LNCAP (cell line): ENCODE results near the gene MYD88.

Experiments
- CTCF ChIP-seq: fragments of 450-650 bp; IDR thresholded peaks from 2 replicates; pipeline ENCODE4 v1.5.1; 2017; ENCODE audit warnings: mild to moderate bottlenecking

MYD88 gene

GRCh38 chr3:38133209-38133556 lies 5.3 kb upstream of the MYD88 start:
- TF ChIP-seq CTCF: no peak

GRCh38 chr3:38133557-38134405 lies 4.7 kb upstream of the MYD88 start:
- TF ChIP-seq CTCF: no peak

GRCh38 chr3:38136393-38136776 lies 2.1 kb upstream of the MYD88 start:
- TF ChIP-seq CTCF: no peak

GRCh38 chr3:38136777-38137614 lies 1.5 kb upstream of the MYD88 start, which contains the start of gene ACAA1:
TSS of gene ACAA1 (minus strand) at chr3:38137127. CDS start at chr3:38137035, 92 bp downstream.
- no peak for TF ChIP-seq CTCF

- no peak for TF ChIP-seq CTCF
These were observed 679 bp upstream of the MYD88 start for GRCh38 chr3:38137615-38138348.

- no peak for TF ChIP-seq CTCF
These were observed 730 bp downstream of the MYD88 start for GRCh38 chr3:38139191-38139590.

- TF ChIP-seq CTCF: no peak
These were observed 1.2 kb downstream of the MYD88 start for GRCh38 chr3:38139652-38140051.
